IMR-90 (cell line): ENCODE results near the gene NFYC. TPM values are rescaled to one million over a fixed set of nuclear protein-coding genes. Genes with fewer than 3 reads are reported as not detected.

Experiments
- ATAC-seq: fragments of 200-7000 bp; cut with Tn5 transposase; 2 replicates; pipeline ENCODE4 v1.9.1; 2020; ENCODE audit warnings: low read depth, mild to moderate bottlenecking, moderate library complexity
- BruUV-seq: library from RNA; stranded (reverse); fragments of 400-500 nt; replicated peaks from 2 replicates; lab custom pipeline; 2021; lab: Mats Ljungman, UMichigan
- CTCF ChIA-PET: fragments of 300-600 bp; formaldehyde crosslinking; extraction: SDS; loops from one replicate; lab custom pipeline; 2021; ENCODE audit warnings: antibody characterized with exemption; lab: Yijun Ruan, JAX
- POLR2A ChIA-PET: fragments of 300-600 bp; sonication (Branson Sonifier 250); formaldehyde crosslinking; loops from one replicate; lab custom pipeline; 2022; ENCODE audit warnings: antibody characterized with exemption; ENCODE audit not compliant: unreplicated experiment; lab: Charles Lee
- DNase-seq: peaks from one replicate; pipeline ENCODE4 v3.0.0; 2013
- H2AFZ ChIP-seq: replicated peaks from 2 replicates; pipeline ENCODE3; 2013; ENCODE audit warnings: low read length, mild to moderate bottlenecking; ENCODE audit not compliant: poor library complexity
- H2AK5ac ChIP-seq: 2 replicates; pipeline ENCODE4 v1.6.1; 2013; ENCODE audit warnings: low read depth, low read length, inconsistent platforms
- H2AK9ac ChIP-seq: replicated peaks from 2 replicates; pipeline ENCODE3; 2013; ENCODE audit warnings: mild to moderate bottlenecking, low read depth, low read length, moderate library complexity; ENCODE audit not compliant: poor library complexity
- H2BK120ac ChIP-seq: 2 replicates; pipeline ENCODE4 v1.6.1; 2013; ENCODE audit warnings: low read depth, low read length, inconsistent platforms
- H2BK15ac ChIP-seq: 3 replicates; pipeline ENCODE4 v1.6.1; 2013; ENCODE audit warnings: low read depth, low read length, inconsistent platforms
- H2BK20ac ChIP-seq: 2 replicates; pipeline ENCODE4 v1.6.1; 2013; ENCODE audit warnings: low read depth, mild to moderate bottlenecking, inconsistent platforms, low read length, moderate library complexity
- H2BK5ac ChIP-seq: 2 replicates; pipeline ENCODE4 v1.6.1; 2013; ENCODE audit warnings: mild to moderate bottlenecking, low read depth, low read length, inconsistent platforms; ENCODE audit not compliant: poor library complexity, severe bottlenecking
- H3K14ac ChIP-seq: replicated peaks from 2 replicates; pipeline ENCODE4 v1.6.1; 2013; ENCODE audit warnings: low read depth, low read length, inconsistent platforms
- H3K18ac ChIP-seq: 2 replicates; pipeline ENCODE4 v1.6.1; 2013; ENCODE audit warnings: low read depth, low read length, control low read depth
- H3K23ac ChIP-seq: 2 replicates; pipeline ENCODE4 v1.6.1; 2013; ENCODE audit warnings: low read depth, low read length, inconsistent platforms
- H3K27ac ChIP-seq: 2 replicates; pipeline ENCODE4 v1.5.1; 2013; ENCODE audit warnings: mild to moderate bottlenecking, control low read depth, low read length; ENCODE audit not compliant: insufficient read depth
- H3K27me3 ChIP-seq: 2 replicates; pipeline ENCODE4 v1.6.1; 2013; ENCODE audit warnings: low read length; ENCODE audit not compliant: control insufficient read depth, insufficient read depth
- H3K36me3 ChIP-seq: 2 replicates; pipeline ENCODE4 v1.6.1; 2013; ENCODE audit warnings: low read length, mixed read lengths; ENCODE audit not compliant: control insufficient read depth, insufficient read depth
- H3K4ac ChIP-seq: 2 replicates; pipeline ENCODE4 v1.6.1; 2013; ENCODE audit warnings: low read depth, low read length, inconsistent platforms
- H3K4me1 ChIP-seq: 2 replicates; pipeline ENCODE4 v1.6.1; 2013; ENCODE audit warnings: low read length, mixed read lengths; ENCODE audit not compliant: control insufficient read depth, insufficient read depth
- H3K4me2 ChIP-seq: 2 replicates; pipeline ENCODE4 v1.6.1; 2013; ENCODE audit warnings: low read depth, mild to moderate bottlenecking, control low read depth, low read length, moderate library complexity
- H3K4me3 ChIP-seq: 2 replicates; pipeline ENCODE4 v1.5.1; 2013; ENCODE audit warnings: low read depth, mild to moderate bottlenecking, control low read depth, low read length, moderate library complexity; ENCODE audit not compliant: insufficient read depth
- H3K56ac ChIP-seq: 2 replicates; pipeline ENCODE4 v1.6.1; 2013; ENCODE audit warnings: low read length, inconsistent platforms; ENCODE audit not compliant: insufficient read depth; ENCODE audit errors: extremely low read depth
- H3K79me1 ChIP-seq, 2 experiments: 2 replicates each; pipeline ENCODE4 v1.6.1; 2013; ENCODE audit warnings: low read length in 2 of 2, inconsistent platforms in 1 of 2, low read depth in 1 of 2
- H3K9ac ChIP-seq: 2 replicates; pipeline ENCODE4 v1.6.1; 2013; ENCODE audit warnings: low read depth, low read length, control low read depth
- H3K9me1 ChIP-seq: 2 replicates; pipeline ENCODE4 v1.6.1; 2013; ENCODE audit warnings: low read length, inconsistent platforms; ENCODE audit not compliant: insufficient read depth
- H3K9me3 ChIP-seq: 2 replicates; pipeline ENCODE4 v1.6.1; 2013; ENCODE audit warnings: low read length; ENCODE audit not compliant: control insufficient read depth, insufficient read depth
- H4K20me1 ChIP-seq: 2 replicates; pipeline ENCODE4 v1.6.1; 2013; ENCODE audit warnings: low read length, inconsistent platforms; ENCODE audit not compliant: insufficient read depth
- H4K5ac ChIP-seq: 2 replicates; pipeline ENCODE4 v1.6.1; 2013; ENCODE audit warnings: mild to moderate bottlenecking, low read depth, low read length, control low read depth
- H4K8ac ChIP-seq, 2 experiments: 2 replicates each; pipeline ENCODE4 v1.6.1; 2013; ENCODE audit warnings: low read depth in 2 of 2, low read length in 2 of 2, control low read depth in 1 of 2, inconsistent platforms in 1 of 2
- H4K91ac ChIP-seq: 2 replicates; pipeline ENCODE4 v1.6.1; 2013; ENCODE audit warnings: low read depth, low read length, inconsistent platforms; ENCODE audit not compliant: insufficient read depth
- CEBPB ChIP-seq: IDR thresholded peaks from 2 replicates; pipeline ENCODE4 v1.6.1; 2012; ENCODE audit warnings: low read depth, low read length, improper control_type of control experiment
- CHD1 ChIP-seq: IDR thresholded peaks from 2 replicates; pipeline ENCODE4 v1.6.1; 2012; ENCODE audit warnings: low read depth, low read length, improper control_type of control experiment
- CTCF ChIP-seq: conservative IDR thresholded peaks from 2 replicates; pipeline ENCODE4 v1.5.1; 2012; ENCODE audit warnings: mild to moderate bottlenecking, low read depth, low read length, improper control_type of control experiment
- ELK1 ChIP-seq: fragments of 150-350 bp; IDR thresholded peaks from 2 replicates; pipeline ENCODE4 v1.6.1; 2016; ENCODE audit warnings: low read depth, mild to moderate bottlenecking, low read length, moderate library complexity, borderline replicate concordance
- FOS ChIP-seq: fragments of 150-350 bp; IDR thresholded peaks from 2 replicates; pipeline ENCODE4 v1.6.1; 2016; ENCODE audit warnings: low read depth, low read length
- MAZ ChIP-seq: IDR thresholded peaks from 2 replicates; pipeline ENCODE4 v1.6.1; 2012; ENCODE audit warnings: low read depth, mild to moderate bottlenecking, low read length, improper control_type of control experiment, moderate library complexity, borderline replicate concordance
- MXI1 ChIP-seq: IDR thresholded peaks from 2 replicates; pipeline ENCODE4 v1.6.1; 2012; ENCODE audit warnings: low read depth, mild to moderate bottlenecking, low read length, moderate library complexity, borderline replicate concordance
- RAD21 ChIP-seq: IDR thresholded peaks from 2 replicates; pipeline ENCODE4 v1.6.1; 2012; ENCODE audit warnings: low read length, improper control_type of control experiment
- RCOR1 ChIP-seq: IDR thresholded peaks from 2 replicates; pipeline ENCODE4 v1.6.1; 2012; ENCODE audit warnings: mild to moderate bottlenecking, low read length, improper control_type of control experiment; ENCODE audit not compliant: insufficient replicate concordance
- RFX5 ChIP-seq: IDR thresholded peaks from 2 replicates; pipeline ENCODE4 v1.8.0; 2012; ENCODE audit warnings: low read depth, mild to moderate bottlenecking, low read length, moderate library complexity
- USF2 ChIP-seq: fragments of 150-350 bp; IDR thresholded peaks from 2 replicates; pipeline ENCODE4 v1.6.1; 2017; ENCODE audit warnings: mild to moderate bottlenecking, antibody characterized with exemption, low read length, low read depth
- WGBS, 2 experiments: methylation state at CpG; one replicate each; pipeline versions ENCODE4 v1.1.5 to v1.1.7; 2013; ENCODE audit warnings: missing lambda C conversion rate in 2 of 2; ENCODE audit not compliant: insufficient read length in 1 of 2; ENCODE audit errors: extremely low coverage in 2 of 2; 5-methylcytosine and 5-hydroxymethylcytosine counted together
- dilution Hi-C: fragments of 300-500 bp; cut with HindIII; formaldehyde crosslinking; loops from one replicate; pipeline ENCODE4 v1.14.3; 2018; ENCODE audit warnings: low sequenced_read_pairs; ENCODE audit not compliant: unreplicated experiment
- in situ Hi-C: fragments of 300-500 bp; cut with MboI; formaldehyde crosslinking; loops from 3 replicates; pipeline ENCODE4 v1.14.3; 2019; ENCODE audit warnings: low sequenced_read_pairs, inconsistent platforms, mixed read lengths
- intact Hi-C: fragments of 100-400 bp; cut with micrococcal nuclease; formaldehyde crosslinking; loops from 2 replicates; pipeline ENCODE4 v1.10.0; 2022
- polyA plus RNA-seq, 3 experiments: library from polyadenylated mRNA; depleted of rRNA; stranded (reverse); fragments of >200 nt; gene quantifications; 2 replicates each; pipeline ENCODE4 v1.2.3, GENCODE V29; 2012; ENCODE audit warnings: low replicate concordance in 1 of 3
- total RNA-seq: library from RNA; depleted of rRNA; stranded (reverse); fragments of >200 nt; gene quantifications from 2 replicates; pipeline ENCODE4 v1.2.3, GENCODE V29; 2012

NFYC gene
- total and polyA plus RNA-seq, 2 of the 4 experiments (the other 2 are of a cell fraction), result 45.2 to 62.2 TPM

- WGBS, 2 experiments, result 78% methylated on average over 5 of the region's 18 CpGs; no CpG with 5 or more reads in 1 of the 2 experiments
- no peak overlapping the region for H4K5ac ChIP-seq
Observed at GRCh38 chr1:40770296-40771070, 79.0 kb downstream of the NFYC start.

More at GRCh38 chr1:40770296-40771070, 79.0 kb downstream of the NFYC start:
- TF ChIP-seq RCOR1 (no peak), MAZ (no peak), CEBPB (no peak), ELK1 (no peak), FOS (no peak), MXI1 (no peak), CTCF (no peak), RAD21 (no peak), RFX5 (no peak), USF2 (no peak), CHD1 (no peak)
- Histone ChIP-seq H4K91ac (no peak overlapping the region), H4K8ac (no peak overlapping the region), H3K14ac (no peak overlapping the region), H3K79me1 (0 out of 4 replicates have a peak, but pooled peaks cover 0 to 4% of the 10 kb centered on the region in 2 experiments), H3K27me3 (no peaks in the 10 kb centered on the region), H2BK120ac (no peak overlapping the region), H3K4me1 (peaks cover 3% of the 10 kb centered on the region; the same call in 1 of the 2 replicates), H3K27ac (no peak overlapping the region), H3K18ac (no peak overlapping the region), H3K9me1 (peaks cover 16% of the 10 kb centered on the region), H4K20me1 (no peaks in the 10 kb centered on the region), H3K9me3 (no peaks in the 10 kb centered on the region), H3K4me3 (no peak overlapping the region), H2BK20ac (no peak overlapping the region), H2BK5ac (no peak overlapping the region), H2AK5ac (no peak overlapping the region), H3K56ac (no peak overlapping the region), H2BK15ac (no peak overlapping the region), H3K36me3 (peaks cover 40% of the 10 kb centered on the region), H3K4me2 (no peak overlapping the region), H2AK9ac (no peak overlapping the region), H3K4ac (no peak overlapping the region), H3K9ac (no peak overlapping the region), H3K23ac (no peak overlapping the region), H2AFZ (no peak overlapping the region)
- ChIA-PET CTCF (interaction anchor here (1.3 kb wide), 1 partner anchor 48 kb away, joined by 3 read pairs; no protein-coding TSS in a partner anchor), POLR2A (no interaction called here)
- no peak for ATAC-seq
- no peak for DNase-seq
- dilution Hi-C loops (no loop called here), in situ Hi-C loops (no loop called here), intact Hi-C loops (loop anchor here (5.0 kb wide), 1 partner anchor 182 kb away; no protein-coding TSS in a partner anchor)
- no TSS peak for BruUV-seq
